Measurements from ENCODE around the gene CEP83. TPM values are rescaled to one million over a fixed set of nuclear protein-coding genes. Genes with fewer than 3 reads are reported as not detected.
A peak's percentile ranks its signal among the peaks of the same experiment; 100 is the strongest.

CEP83 gene
- total and polyA plus RNA-seq, 7 donors, result 3.4 to 8.4 (median 6.5) TPM

- ATAC-seq, result no peak
- Histone ChIP-seq H3K27ac (no peak overlapping the region), H3K4me1 (no peaks in the 10 kb centered on the region), H3K36me3 (ENCODE audit: insufficient read depth in 1 of 2, low read depth in 1 of 2) (peaks cover 3 to 27% of the 10 kb centered on the region in 2 donors), H3K9me3 (peaks cover 9% of the 10 kb centered on the region), H3K27me3 (ENCODE audit: insufficient read depth in 3 of 3, low read length in 2 of 3) (no peaks in the 10 kb centered on the region), H3K4me3 (no peak overlapping the region)
- WGBS, 3 donors, result 97 to 100% (median 100%) methylated on average over 1 of the region's 1 CpG
- intact Hi-C loops (cut with DNase I), result no loop called here
- TF ChIP-seq CTCF (IDR thresholded peaks at IDR 0.05), result no peak
- no peak for DNase-seq
These were observed 147.3 kb downstream of the CEP83 start for GRCh38 chr12:94312378-94312777.

- no peak overlapping the region for H3K4me3 ChIP-seq
- peaks cover 3 to 38% of the 10 kb centered on the region in 2 donors for H3K36me3 ChIP-seq (ENCODE audit: insufficient read depth in 1 of 2, low read depth in 1 of 2)
- no peak overlapping the region for H3K27ac ChIP-seq
- 95 to 96% (median 95%) methylated on average over 5 of the region's 5 CpGs for WGBS, 3 donors
- no peak for TF ChIP-seq CTCF (IDR thresholded peaks at IDR 0.05)
- peaks cover 4% of the 10 kb centered on the region for H3K4me1 ChIP-seq
- intact Hi-C loops (cut with DNase I), result no loop called here
- no peak for DNase-seq
- no peaks in the 10 kb centered on the region for H3K27me3 ChIP-seq (ENCODE audit: insufficient read depth in 3 of 3, low read length in 2 of 3)
- H3K9me3 ChIP-seq, result no peaks in the 10 kb centered on the region
- no peak for ATAC-seq
These were observed 150.3 kb downstream of the CEP83 start for GRCh38 chr12:94309373-94309772.

GRCh38 chr12:94308612-94309011 is 151.1 kb downstream of the CEP83 start:
- Histone ChIP-seq H3K27me3 (ENCODE audit: insufficient read depth in 3 of 3, low read length in 2 of 3) (no peaks in the 10 kb centered on the region), H3K4me1 (peaks cover 4% of the 10 kb centered on the region), H3K4me3 (no peak overlapping the region), H3K27ac (no peak overlapping the region), H3K36me3 (ENCODE audit: insufficient read depth in 1 of 2, low read depth in 1 of 2) (peaks cover 3 to 44% of the 10 kb centered on the region in 2 donors), H3K9me3 (no peaks in the 10 kb centered on the region)
- 85 to 86% (median 86%) methylated on average over 2 of the region's 2 CpGs for WGBS, 3 donors
- intact Hi-C loops (cut with DNase I), result no loop called here
- ATAC-seq (no peak), DNase-seq (no peak)
- no peak for TF ChIP-seq CTCF (IDR thresholded peaks at IDR 0.05)

- Histone ChIP-seq H3K4me3 (no peak overlapping the region), H3K9me3 (no peaks in the 10 kb centered on the region), H3K27me3 (ENCODE audit: insufficient read depth in 3 of 3, low read length in 2 of 3) (no peaks in the 10 kb centered on the region), H3K4me1 (peaks cover 4% of the 10 kb centered on the region), H3K27ac (no peak overlapping the region), H3K36me3 (ENCODE audit: insufficient read depth in 1 of 2, low read depth in 1 of 2) (peaks cover 5 to 51% of the 10 kb centered on the region in 2 donors)
- ATAC-seq (peak in 1 of 4 donors; percentile 19), DNase-seq (no peak)
- no peak for TF ChIP-seq CTCF (IDR thresholded peaks at IDR 0.05)
- 63 to 71% (median 67%) methylated on average over 9 of the region's 9 CpGs for WGBS, 3 donors
- intact Hi-C loops (cut with DNase I), result no loop called here
These were observed 154.3 kb downstream of the CEP83 start for GRCh38 chr12:94305130-94305957.

Data from psoas muscle (tissue), 8 donors.